Measurements from ENCODE around the gene ATP6V1B1. TPM values are rescaled to one million over a fixed set of nuclear protein-coding genes. Genes with fewer than 3 reads are reported as not detected.

Gene ATP6V1B1
- total and polyA plus RNA-seq, 2 of the 13 experiments (the other 11 are each of a cell fraction or from before 2014, with no cell fraction given): 0.58 to 1.6 TPM

- TF ChIP-seq, protein P1, sequence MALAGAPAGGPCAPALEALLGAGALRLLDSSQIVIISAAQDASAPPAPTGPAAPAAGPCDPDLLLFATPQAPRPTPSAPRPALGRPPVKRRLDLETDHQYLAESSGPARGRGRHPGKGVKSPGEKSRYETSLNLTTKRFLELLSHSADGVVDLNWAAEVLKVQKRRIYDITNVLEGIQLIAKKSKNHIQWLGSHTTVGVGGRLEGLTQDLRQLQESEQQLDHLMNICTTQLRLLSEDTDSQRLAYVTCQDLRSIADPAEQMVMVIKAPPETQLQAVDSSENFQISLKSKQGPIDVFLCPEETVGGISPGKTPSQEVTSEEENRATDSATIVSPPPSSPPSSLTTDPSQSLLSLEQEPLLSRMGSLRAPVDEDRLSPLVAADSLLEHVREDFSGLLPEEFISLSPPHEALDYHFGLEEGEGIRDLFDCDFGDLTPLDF (CRISPR knock-in tag; IDR thresholded peaks at IDR 0.05): peak; percentile 67; the same call in 1 of the 2 replicates
- TF ChIP-seq, protein P2, sequence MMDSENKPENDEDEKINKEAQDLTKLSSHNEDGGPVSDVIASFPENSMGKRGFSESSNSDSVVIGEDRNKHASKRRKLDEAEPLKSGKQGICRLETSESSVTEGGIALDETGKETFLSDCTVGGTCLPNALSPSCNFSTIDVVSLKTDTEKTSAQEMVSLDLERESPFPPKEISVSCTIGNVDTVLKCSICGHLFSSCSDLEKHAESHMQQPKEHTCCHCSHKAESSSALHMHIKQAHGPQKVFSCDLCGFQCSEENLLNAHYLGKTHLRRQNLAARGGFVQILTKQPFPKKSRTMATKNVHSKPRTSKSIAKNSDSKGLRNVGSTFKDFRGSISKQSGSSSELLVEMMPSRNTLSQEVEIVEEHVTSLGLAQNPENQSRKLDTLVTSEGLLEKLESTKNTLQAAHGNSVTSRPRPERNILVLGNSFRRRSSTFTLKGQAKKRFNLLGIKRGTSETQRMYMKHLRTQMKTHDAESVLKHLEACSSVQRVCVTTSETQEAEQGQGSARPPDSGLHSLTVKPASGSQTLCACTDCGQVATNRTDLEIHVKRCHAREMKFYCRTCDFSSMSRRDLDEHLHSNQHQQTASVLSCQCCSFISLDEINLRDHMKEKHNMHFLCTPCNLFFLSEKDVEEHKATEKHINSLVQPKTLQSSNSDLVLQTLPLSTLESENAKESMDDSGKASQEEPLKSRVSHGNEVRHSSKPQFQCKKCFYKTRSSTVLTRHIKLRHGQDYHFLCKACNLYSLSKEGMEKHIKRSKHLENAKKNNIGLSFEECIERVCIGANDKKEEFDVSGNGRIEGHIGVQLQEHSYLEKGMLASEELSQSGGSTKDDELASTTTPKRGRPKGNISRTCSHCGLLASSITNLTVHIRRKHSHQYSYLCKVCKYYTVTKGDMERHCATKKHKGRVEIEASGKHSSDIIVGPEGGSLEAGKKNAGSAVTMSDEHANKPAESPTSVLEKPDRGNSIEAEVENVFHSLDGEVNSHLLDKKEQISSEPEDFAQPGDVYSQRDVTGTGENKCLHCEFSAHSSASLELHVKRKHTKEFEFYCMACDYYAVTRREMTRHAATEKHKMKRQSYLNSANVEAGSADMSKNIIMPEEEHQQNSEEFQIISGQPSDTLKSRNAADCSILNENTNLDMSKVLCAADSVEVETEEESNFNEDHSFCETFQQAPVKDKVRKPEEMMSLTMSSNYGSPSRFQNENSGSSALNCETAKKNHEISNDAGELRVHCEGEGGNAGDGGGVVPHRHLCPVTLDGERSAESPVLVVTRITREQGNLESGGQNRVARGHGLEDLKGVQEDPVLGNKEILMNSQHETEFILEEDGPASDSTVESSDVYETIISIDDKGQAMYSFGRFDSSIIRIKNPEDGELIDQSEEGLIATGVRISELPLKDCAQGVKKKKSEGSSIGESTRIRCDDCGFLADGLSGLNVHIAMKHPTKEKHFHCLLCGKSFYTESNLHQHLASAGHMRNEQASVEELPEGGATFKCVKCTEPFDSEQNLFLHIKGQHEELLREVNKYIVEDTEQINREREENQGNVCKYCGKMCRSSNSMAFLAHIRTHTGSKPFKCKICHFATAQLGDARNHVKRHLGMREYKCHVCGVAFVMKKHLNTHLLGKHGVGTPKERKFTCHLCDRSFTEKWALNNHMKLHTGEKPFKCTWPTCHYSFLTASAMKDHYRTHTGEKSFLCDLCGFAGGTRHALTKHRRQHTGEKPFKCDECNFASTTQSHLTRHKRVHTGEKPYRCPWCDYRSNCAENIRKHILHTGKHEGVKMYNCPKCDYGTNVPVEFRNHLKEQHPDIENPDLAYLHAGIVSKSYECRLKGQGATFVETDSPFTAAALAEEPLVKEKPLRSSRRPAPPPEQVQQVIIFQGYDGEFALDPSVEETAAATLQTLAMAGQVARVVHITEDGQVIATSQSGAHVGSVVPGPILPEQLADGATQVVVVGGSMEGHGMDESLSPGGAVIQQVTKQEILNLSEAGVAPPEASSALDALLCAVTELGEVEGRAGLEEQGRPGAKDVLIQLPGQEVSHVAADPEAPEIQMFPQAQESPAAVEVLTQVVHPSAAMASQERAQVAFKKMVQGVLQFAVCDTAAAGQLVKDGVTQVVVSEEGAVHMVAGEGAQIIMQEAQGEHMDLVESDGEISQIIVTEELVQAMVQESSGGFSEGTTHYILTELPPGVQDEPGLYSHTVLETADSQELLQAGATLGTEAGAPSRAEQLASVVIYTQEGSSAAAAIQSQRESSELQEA (CRISPR knock-in tag; IDR thresholded peaks at IDR 0.05; ENCODE audit: not compliant biosample characterization): peak; percentile 58
- TF ChIP-seq NFRKB (IDR thresholded peaks at IDR 0.05) (no peak), STAG1 (CRISPR knock-in tag; IDR thresholded peaks at IDR 0.05) (no peak), SRY (CRISPR knock-in tag; IDR thresholded peaks at IDR 0.05) (peak; percentile 91)
- TF ChIP-seq, protein P3, sequence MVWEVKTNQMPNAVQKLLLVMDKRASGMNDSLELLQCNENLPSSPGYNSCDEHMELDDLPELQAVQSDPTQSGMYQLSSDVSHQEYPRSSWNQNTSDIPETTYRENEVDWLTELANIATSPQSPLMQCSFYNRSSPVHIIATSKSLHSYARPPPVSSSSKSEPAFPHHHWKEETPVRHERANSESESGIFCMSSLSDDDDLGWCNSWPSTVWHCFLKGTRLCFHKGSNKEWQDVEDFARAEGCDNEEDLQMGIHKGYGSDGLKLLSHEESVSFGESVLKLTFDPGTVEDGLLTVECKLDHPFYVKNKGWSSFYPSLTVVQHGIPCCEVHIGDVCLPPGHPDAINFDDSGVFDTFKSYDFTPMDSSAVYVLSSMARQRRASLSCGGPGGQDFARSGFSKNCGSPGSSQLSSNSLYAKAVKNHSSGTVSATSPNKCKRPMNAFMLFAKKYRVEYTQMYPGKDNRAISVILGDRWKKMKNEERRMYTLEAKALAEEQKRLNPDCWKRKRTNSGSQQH (CRISPR knock-in tag; IDR thresholded peaks at IDR 0.05; ENCODE audit: low read depth): no peak
- TF ChIP-seq, protein P4, sequence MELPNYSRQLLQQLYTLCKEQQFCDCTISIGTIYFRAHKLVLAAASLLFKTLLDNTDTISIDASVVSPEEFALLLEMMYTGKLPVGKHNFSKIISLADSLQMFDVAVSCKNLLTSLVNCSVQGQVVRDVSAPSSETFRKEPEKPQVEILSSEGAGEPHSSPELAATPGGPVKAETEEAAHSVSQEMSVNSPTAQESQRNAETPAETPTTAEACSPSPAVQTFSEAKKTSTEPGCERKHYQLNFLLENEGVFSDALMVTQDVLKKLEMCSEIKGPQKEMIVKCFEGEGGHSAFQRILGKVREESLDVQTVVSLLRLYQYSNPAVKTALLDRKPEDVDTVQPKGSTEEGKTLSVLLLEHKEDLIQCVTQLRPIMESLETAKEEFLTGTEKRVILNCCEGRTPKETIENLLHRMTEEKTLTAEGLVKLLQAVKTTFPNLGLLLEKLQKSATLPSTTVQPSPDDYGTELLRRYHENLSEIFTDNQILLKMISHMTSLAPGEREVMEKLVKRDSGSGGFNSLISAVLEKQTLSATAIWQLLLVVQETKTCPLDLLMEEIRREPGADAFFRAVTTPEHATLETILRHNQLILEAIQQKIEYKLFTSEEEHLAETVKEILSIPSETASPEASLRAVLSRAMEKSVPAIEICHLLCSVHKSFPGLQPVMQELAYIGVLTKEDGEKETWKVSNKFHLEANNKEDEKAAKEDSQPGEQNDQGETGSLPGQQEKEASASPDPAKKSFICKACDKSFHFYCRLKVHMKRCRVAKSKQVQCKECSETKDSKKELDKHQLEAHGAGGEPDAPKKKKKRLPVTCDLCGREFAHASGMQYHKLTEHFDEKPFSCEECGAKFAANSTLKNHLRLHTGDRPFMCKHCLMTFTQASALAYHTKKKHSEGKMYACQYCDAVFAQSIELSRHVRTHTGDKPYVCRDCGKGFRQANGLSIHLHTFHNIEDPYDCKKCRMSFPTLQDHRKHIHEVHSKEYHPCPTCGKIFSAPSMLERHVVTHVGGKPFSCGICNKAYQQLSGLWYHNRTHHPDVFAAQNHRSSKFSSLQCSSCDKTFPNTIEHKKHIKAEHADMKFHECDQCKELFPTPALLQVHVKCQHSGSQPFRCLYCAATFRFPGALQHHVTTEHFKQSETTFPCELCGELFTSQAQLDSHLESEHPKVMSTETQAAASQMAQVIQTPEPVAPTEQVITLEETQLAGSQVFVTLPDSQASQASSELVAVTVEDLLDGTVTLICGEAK (IDR thresholded peaks at IDR 0.05): no peak
- TF ChIP-seq, protein P4 (CRISPR knock-in tag; IDR thresholded peaks at IDR 0.05): peak; percentile 40; the same call in 1 of the 2 replicates
These were observed 34.3 kb upstream of the ATP6V1B1 start (continued) for GRCh38 chr2:70901227-70902066.

Measured in HepG2 (cell line).